GM10248 (cell line): ENCODE measurements around the gene SYCN.

ENCODE experiments used
- CTCF ChIA-PET: fragments of 300-600 bp; sonication (Branson Sonifier 250); formaldehyde crosslinking; extraction: SDS; loops from one replicate; lab custom pipeline; 2021; ENCODE audit warnings: antibody characterized with exemption; lab: Yijun Ruan, JAX
- POLR2A ChIA-PET: fragments of 350-650 bp; sonication (Branson Sonifier 250); formaldehyde crosslinking; extraction: SDS; loops from one replicate; lab custom pipeline; 2020; ENCODE audit warnings: antibody characterized with exemption; lab: Yijun Ruan, JAX
- DNase-seq: peaks from one replicate; pipeline ENCODE4 v3.0.0; 2012; ENCODE audit errors: extremely low spot score
- TF ChIP-seq, protein P1 (sequence below): IDR thresholded peaks from 2 replicates; pipeline ENCODE4 v1.5.1; 2012; ENCODE audit warnings: mild to moderate bottlenecking, low read depth; ENCODE audit errors: extremely low read depth, missing control alignments, control extremely low read depth

The SYCN gene

DNA sequence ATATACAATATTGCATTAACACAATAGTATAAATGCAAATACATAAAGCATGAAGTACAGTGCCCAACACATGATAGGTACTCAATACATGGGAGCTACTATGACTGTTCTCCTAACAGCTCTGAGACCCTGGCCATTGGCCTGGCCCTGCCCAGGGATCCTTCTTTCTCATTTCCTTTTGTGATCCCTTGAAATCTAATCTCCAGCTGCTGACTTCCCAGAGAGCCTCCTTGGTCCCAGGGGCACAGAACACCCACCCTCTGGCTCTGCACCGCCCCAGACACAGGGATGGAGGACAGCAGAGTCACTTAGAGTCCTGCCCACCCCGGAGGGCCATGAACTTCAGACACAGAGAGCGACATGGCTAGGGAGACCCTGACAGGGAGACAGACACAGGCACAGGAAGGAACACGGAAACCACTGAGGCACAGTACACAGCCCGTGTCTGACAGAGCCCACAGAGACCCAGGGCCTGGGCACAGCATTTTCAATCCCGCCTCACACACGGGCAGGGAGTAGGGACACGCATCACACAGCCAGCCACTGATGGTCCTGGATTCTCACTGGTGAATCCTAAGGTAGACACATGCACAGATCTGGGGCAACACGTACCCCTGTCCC lies 4.2 kb upstream of the SYCN start:
- no peak for DNase-seq
- ChIA-PET POLR2A (no interaction called here), CTCF (no interaction called here)
- TF ChIP-seq, protein P1, sequence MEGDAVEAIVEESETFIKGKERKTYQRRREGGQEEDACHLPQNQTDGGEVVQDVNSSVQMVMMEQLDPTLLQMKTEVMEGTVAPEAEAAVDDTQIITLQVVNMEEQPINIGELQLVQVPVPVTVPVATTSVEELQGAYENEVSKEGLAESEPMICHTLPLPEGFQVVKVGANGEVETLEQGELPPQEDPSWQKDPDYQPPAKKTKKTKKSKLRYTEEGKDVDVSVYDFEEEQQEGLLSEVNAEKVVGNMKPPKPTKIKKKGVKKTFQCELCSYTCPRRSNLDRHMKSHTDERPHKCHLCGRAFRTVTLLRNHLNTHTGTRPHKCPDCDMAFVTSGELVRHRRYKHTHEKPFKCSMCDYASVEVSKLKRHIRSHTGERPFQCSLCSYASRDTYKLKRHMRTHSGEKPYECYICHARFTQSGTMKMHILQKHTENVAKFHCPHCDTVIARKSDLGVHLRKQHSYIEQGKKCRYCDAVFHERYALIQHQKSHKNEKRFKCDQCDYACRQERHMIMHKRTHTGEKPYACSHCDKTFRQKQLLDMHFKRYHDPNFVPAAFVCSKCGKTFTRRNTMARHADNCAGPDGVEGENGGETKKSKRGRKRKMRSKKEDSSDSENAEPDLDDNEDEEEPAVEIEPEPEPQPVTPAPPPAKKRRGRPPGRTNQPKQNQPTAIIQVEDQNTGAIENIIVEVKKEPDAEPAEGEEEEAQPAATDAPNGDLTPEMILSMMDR, result no peak

DNA sequence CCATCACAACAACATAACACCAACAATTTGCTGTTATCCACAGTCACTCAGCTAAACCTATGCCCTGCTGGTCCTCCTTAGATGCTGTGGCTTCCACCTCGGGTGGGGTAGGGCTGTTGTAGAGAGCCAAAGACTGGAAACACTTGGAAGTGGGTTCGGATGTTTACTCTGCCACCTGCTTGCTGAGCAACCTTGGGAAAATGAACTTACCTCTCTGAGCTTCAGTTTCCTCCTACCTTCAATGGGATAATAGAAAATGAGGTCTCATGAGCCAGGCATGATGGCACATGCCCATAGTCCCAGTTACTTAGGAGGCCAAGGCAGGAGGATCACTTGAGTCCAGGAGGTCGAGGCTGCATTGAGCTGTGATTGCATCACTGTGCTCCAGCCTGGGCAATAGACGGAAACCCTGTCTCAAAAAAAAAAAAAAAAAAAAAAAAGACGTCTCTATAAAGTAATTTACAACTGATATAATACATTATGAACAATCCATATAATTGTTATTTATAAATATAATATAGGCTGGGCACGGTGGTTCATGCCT lies 3.3 kb upstream of the SYCN start:
- no peak for DNase-seq
- ChIA-PET POLR2A (no interaction called here), CTCF (interaction anchor here (0.8 kb wide), 1 partner anchor 9 kb away, joined by 3 read pairs; no protein-coding TSS in a partner anchor)
- TF ChIP-seq, protein P1, result no peak

DNA sequence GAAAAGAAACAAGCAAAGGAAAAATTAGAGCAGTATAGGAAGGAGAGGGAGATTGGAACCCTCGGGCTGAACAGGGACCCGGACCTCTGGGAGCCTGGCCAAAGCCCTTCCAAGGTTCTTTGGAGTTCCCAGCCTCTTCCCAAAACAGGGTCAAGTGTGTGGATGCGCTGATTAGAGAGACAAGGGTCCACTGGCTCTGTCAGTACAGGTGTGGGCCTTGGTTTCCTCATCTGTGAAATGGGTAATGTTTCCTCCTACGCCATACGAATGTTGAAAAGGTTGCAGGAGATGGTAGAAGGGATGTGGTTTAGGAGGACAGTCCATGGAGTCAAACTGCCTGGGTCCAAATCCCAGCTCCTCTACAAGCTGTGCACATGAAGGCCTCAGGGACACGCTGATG lies 2.1 kb upstream of the SYCN start:
- ChIA-PET POLR2A (no interaction called here), CTCF (no interaction called here)
- TF ChIP-seq, protein P1, result no peak
- no peak for DNase-seq

DNA sequence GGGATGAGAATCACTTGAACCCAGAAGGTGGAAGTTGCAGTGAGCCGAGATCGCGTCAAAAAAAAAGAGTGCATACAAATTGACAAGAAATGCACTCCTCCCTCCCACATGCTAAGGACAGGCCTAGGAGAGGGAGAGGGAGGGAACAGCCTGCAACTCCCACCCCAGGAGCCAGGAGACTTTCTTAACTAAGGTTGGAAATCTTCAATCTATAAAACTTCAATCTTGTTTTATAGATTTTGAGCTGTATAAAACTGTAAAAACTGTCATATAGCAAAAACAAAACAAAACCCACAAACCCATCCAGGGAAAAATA lies 1.3 kb upstream of the SYCN start:
- no peak for DNase-seq
- POLR2A ChIA-PET, result no interaction called here
- CTCF ChIA-PET, result no interaction called here
- TF ChIP-seq, protein P1, result no peak

DNA sequence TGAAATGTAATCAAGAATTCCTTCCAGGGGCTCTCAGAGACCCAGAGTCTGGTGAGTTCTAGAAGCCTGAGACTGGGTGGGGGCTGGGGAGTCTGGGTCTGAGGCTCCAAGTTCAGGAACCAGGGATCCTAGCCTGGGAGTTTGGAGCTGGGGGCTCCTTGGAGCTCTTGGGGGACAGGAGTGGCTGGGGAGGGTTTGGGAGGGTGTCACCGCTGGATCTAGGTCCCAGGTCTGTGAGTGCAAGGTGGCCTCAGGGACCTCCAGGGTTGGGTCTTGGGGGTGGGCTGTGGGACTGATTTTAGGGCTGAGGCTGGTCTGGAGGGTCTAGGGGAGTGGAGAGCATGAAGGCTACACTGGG lies 1.1 kb downstream of the SYCN start:
- ChIA-PET POLR2A (no interaction called here), CTCF (interaction anchor here (1.0 kb wide), 1 partner anchor 16 kb away, joined by 4 read pairs; no protein-coding TSS in a partner anchor)
- TF ChIP-seq, protein P1, result no peak
- DNase-seq, result no peak

DNA sequence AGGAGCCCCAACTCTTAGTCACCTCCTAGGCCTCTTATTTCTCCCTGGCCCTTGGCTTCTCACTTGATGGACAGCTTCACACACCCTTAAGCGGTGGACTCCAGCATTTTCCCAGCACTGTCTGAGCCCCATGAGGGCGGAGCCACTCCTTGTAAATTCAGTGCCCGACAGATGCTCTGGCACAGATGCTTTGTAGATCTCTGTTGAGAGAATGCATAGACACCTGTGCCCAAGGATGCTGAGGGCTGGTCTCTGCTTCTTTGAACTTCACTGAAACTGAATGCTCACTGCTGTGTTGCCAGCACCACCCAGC lies 3.3 kb downstream of the SYCN start:
- DNase-seq, result no peak
- ChIA-PET POLR2A (no interaction called here), CTCF (no interaction called here)
- TF ChIP-seq, protein P1, result no peak
